Measurements from ENCODE around the gene ZSCAN18. TPM values are rescaled to one million over a fixed set of nuclear protein-coding genes. Genes with fewer than 3 reads are reported as not detected.

ZSCAN18 gene
- total and polyA plus RNA-seq, 4 donors: 22.1 to 123 (median 53.0) TPM

GRCh38 chr19:58108546-58108817, 10.5 kb upstream of the ZSCAN18 start:
- Histone ChIP-seq H3K4me3 (no peak overlapping the region), H3K9me3 (ENCODE audit: control insufficient read depth in 4 of 4, insufficient read depth in 3 of 4, low read length in 3 of 4) (peaks cover 6 to 60% (median 54%) of the 10 kb centered on the region in 4 donors), H3K36me3 (ENCODE audit: control insufficient read depth in 4 of 4, insufficient read depth in 4 of 4, low read length in 4 of 4) (peaks cover 0 to 4% (median 0%) of the 10 kb centered on the region in 4 donors), H3K4me1 (ENCODE audit: control insufficient read depth in 5 of 5, insufficient read depth in 5 of 5, low read length in 5 of 5) (no peaks in the 10 kb centered on the region), H3K27me3 (ENCODE audit: control insufficient read depth in 3 of 3, insufficient read depth in 3 of 3, low read length in 2 of 3) (no peaks in the 10 kb centered on the region), H3K9ac (ENCODE audit: insufficient read depth in 1 of 2, low read length in 2 of 2) (no peak overlapping the region), H3K27ac (ENCODE audit: low read depth in 1 of 2, low read length in 1 of 2) (no peak overlapping the region)
- WGBS, 2 donors: 92 to 95% methylated on average over 3 of the region's 3 CpGs
- TF ChIP-seq, protein P1, sequence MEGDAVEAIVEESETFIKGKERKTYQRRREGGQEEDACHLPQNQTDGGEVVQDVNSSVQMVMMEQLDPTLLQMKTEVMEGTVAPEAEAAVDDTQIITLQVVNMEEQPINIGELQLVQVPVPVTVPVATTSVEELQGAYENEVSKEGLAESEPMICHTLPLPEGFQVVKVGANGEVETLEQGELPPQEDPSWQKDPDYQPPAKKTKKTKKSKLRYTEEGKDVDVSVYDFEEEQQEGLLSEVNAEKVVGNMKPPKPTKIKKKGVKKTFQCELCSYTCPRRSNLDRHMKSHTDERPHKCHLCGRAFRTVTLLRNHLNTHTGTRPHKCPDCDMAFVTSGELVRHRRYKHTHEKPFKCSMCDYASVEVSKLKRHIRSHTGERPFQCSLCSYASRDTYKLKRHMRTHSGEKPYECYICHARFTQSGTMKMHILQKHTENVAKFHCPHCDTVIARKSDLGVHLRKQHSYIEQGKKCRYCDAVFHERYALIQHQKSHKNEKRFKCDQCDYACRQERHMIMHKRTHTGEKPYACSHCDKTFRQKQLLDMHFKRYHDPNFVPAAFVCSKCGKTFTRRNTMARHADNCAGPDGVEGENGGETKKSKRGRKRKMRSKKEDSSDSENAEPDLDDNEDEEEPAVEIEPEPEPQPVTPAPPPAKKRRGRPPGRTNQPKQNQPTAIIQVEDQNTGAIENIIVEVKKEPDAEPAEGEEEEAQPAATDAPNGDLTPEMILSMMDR (IDR thresholded peaks at IDR 0.05; ENCODE audit: control extremely low read depth, extremely low read depth): no peak
- DNase-seq (no peak), ATAC-seq (ENCODE audit: insufficient read depth, low FRiP score) (no peak)

DNA sequence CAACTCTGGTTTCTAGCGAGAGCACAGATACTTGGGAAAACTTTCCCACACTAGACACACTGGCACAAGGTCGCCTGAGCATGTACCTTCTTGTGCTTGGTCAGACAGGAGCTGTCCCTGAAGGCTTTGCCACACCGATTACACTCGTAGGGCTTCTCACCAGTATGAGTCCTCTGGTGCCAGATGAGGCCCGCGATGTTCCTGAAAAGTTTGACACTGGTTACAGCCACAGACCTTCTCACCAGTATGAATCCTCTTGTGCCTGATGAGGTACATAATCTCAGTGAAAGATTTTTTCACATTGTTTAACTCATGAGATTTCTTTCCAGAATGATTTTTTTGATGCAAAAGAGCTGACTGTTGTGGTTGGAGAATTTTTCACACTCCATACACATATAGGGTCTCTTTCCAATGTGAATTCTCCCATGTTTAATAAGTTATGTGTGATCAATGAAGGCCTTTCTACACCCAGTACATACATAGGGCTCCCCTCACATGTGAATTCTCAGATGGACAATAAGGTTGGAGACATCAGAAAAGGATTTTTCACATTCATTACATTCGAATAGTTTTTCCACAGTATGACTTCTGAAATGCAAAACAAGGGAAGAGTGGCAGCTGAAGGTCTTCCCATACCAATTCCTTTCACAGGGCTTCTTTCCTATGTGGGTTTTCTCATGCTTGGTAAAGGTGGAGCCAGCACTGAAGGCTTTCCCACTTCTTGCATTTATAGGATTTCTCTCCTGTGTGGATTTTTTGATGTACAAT, 9.9 kb upstream of the ZSCAN18 start:
- no peak for DNase-seq
- no peaks in the 10 kb centered on the region for H3K4me1 ChIP-seq (ENCODE audit: control insufficient read depth in 5 of 5, insufficient read depth in 5 of 5, low read length in 5 of 5)
- peaks cover 6 to 56% (median 53%) of the 10 kb centered on the region in 4 donors for H3K9me3 ChIP-seq (ENCODE audit: control insufficient read depth in 4 of 4, insufficient read depth in 3 of 4, low read length in 3 of 4)
- no peak overlapping the region for H3K27ac ChIP-seq (ENCODE audit: low read depth in 1 of 2, low read length in 1 of 2)
- peaks cover 0 to 4% (median 0%) of the 10 kb centered on the region in 4 donors for H3K36me3 ChIP-seq (ENCODE audit: control insufficient read depth in 4 of 4, insufficient read depth in 4 of 4, low read length in 4 of 4)
- 85 to 86% methylated on average over 7 of the region's 7 CpGs for WGBS, 2 donors
- TF ChIP-seq, protein P1 (IDR thresholded peaks at IDR 0.05; ENCODE audit: control extremely low read depth, extremely low read depth): no peak
- no peak overlapping the region for H3K4me3 ChIP-seq
- H3K27me3 ChIP-seq (ENCODE audit: control insufficient read depth in 3 of 3, insufficient read depth in 3 of 3, low read length in 2 of 3): no peaks in the 10 kb centered on the region
- ATAC-seq (ENCODE audit: insufficient read depth, low FRiP score): no peak
- H3K9ac ChIP-seq (ENCODE audit: insufficient read depth in 1 of 2, low read length in 2 of 2): no peak overlapping the region

DNA sequence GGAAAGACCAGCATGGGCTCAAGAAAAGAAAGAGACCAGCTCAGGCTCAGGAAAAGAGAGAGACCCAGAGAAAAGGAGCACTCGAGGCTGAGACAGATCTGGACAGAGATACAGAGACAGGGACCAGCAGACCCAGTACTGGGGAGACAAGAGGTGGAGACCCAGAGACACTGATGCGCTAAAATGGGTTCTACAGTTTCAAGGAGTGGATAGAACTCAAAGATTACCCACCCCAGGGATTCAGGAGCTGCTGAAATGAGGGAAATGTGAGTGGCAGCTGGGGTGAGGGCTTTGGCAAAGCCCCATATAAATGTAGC, 609 bp upstream of the ZSCAN18 start:
- Histone ChIP-seq H3K4me3 (peak overlapping the region; percentile 53), H3K27ac (ENCODE audit: low read depth in 1 of 2, low read length in 1 of 2) (peak overlapping the region; percentile 82 to 99), H3K9ac (ENCODE audit: insufficient read depth in 1 of 2, low read length in 2 of 2) (peak overlapping the region; percentile 96 to 100), H3K9me3 (ENCODE audit: control insufficient read depth in 4 of 4, insufficient read depth in 3 of 4, low read length in 3 of 4) (peaks cover 0 to 26% (median 6%) of the 10 kb centered on the region in 4 donors), H3K27me3 (ENCODE audit: control insufficient read depth in 3 of 3, insufficient read depth in 3 of 3, low read length in 2 of 3) (no peaks in the 10 kb centered on the region), H3K36me3 (ENCODE audit: control insufficient read depth in 4 of 4, insufficient read depth in 4 of 4, low read length in 4 of 4) (peaks cover 0 to 7% (median 1%) of the 10 kb centered on the region in 4 donors), H3K4me1 (ENCODE audit: control insufficient read depth in 5 of 5, insufficient read depth in 5 of 5, low read length in 5 of 5) (peaks cover 0 to 10% (median 6%) of the 10 kb centered on the region in 5 donors)
- WGBS, 2 donors: 13 to 16% methylated on average over 2 of the region's 2 CpGs
- DNase-seq (no peak), ATAC-seq (ENCODE audit: insufficient read depth, low FRiP score) (no peak)
- TF ChIP-seq, protein P1 (IDR thresholded peaks at IDR 0.05; ENCODE audit: control extremely low read depth, extremely low read depth): no peak

Data from lung (tissue), 12 donors.